WERI-Rb-1 (cell line): ENCODE results near the gene AOC1.
A peak's percentile ranks its signal among the peaks of the same experiment; 100 is the strongest.

Experiments
- DNase-seq: peaks from one replicate; pipeline ENCODE4 v3.0.0-alpha.2; 2020
- H3K27ac ChIP-seq: fragments of 250-450 bp; sonication (Bioruptor Pico); 2 replicates; pipeline ENCODE4 v1.5.1; 2020; ENCODE audit warnings: mild to moderate bottlenecking, moderate library complexity
- H3K27me3 ChIP-seq: fragments of 250-450 bp; sonication (Bioruptor Pico); 2 replicates; pipeline ENCODE4 v1.5.1; 2021; ENCODE audit warnings: mild to moderate bottlenecking, low read depth, moderate library complexity; ENCODE audit not compliant: insufficient read depth, severe bottlenecking
- H3K36me3 ChIP-seq: fragments of 250-450 bp; sonication (Bioruptor Pico); 2 replicates; pipeline ENCODE4 v1.5.1; 2020; ENCODE audit warnings: mild to moderate bottlenecking, moderate library complexity
- H3K4me3 ChIP-seq: 2 replicates; pipeline ENCODE4 v1.5.1; 2011; ENCODE audit warnings: low read depth, mild to moderate bottlenecking, control low read depth, low read length
- H3K9me3 ChIP-seq: fragments of 250-450 bp; sonication (Bioruptor Pico); 2 replicates; pipeline ENCODE4 v1.5.1; 2021; ENCODE audit warnings: mild to moderate bottlenecking, moderate library complexity; ENCODE audit not compliant: severe bottlenecking
- TF ChIP-seq, protein P1 (sequence below): IDR thresholded peaks from 2 replicates; pipeline ENCODE4 v1.5.1; 2011; ENCODE audit warnings: low read depth, mild to moderate bottlenecking, control low read depth, inconsistent platforms, low read length

The AOC1 gene, protein sequence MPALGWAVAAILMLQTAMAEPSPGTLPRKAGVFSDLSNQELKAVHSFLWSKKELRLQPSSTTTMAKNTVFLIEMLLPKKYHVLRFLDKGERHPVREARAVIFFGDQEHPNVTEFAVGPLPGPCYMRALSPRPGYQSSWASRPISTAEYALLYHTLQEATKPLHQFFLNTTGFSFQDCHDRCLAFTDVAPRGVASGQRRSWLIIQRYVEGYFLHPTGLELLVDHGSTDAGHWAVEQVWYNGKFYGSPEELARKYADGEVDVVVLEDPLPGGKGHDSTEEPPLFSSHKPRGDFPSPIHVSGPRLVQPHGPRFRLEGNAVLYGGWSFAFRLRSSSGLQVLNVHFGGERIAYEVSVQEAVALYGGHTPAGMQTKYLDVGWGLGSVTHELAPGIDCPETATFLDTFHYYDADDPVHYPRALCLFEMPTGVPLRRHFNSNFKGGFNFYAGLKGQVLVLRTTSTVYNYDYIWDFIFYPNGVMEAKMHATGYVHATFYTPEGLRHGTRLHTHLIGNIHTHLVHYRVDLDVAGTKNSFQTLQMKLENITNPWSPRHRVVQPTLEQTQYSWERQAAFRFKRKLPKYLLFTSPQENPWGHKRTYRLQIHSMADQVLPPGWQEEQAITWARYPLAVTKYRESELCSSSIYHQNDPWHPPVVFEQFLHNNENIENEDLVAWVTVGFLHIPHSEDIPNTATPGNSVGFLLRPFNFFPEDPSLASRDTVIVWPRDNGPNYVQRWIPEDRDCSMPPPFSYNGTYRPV

DNA sequence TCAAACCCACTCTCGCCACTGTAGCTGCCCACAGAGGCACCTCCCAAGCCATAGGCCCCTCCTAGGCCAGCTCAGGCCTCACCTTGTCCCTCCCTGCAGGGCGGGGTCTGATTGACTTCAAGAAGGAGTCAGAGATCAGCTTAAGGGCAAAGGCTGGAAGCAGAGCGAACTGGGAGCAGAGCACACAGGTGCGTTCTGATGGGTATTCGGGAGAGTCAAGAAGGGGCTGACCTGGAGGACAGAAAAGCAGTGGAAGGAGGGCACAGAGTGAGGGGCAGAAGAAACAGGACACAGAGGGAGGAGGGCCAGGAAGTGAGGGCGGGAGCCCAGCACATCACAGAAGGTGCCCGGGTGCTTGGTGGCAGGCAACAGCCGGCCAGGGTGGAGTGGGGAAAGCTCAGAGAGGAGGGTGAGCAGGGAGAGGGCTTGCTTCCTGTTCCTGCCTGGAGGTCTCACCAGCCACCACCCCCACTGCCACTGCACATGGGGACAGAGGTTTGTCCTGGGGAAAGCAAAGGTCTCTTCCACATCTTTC is at the start of gene AOC1:
TSS of gene AOC1 (plus strand) at position 147 of the 535 bp plus-strand sequence. CDS start 3,954 bp downstream, outside the sequence.
- no peaks in the 10 kb centered on the region for H3K36me3 ChIP-seq
- no peak within 1 kb of the TSS for H3K4me3 ChIP-seq
- no peaks in the 10 kb centered on the region for H3K27me3 ChIP-seq
- TF ChIP-seq, protein P1, sequence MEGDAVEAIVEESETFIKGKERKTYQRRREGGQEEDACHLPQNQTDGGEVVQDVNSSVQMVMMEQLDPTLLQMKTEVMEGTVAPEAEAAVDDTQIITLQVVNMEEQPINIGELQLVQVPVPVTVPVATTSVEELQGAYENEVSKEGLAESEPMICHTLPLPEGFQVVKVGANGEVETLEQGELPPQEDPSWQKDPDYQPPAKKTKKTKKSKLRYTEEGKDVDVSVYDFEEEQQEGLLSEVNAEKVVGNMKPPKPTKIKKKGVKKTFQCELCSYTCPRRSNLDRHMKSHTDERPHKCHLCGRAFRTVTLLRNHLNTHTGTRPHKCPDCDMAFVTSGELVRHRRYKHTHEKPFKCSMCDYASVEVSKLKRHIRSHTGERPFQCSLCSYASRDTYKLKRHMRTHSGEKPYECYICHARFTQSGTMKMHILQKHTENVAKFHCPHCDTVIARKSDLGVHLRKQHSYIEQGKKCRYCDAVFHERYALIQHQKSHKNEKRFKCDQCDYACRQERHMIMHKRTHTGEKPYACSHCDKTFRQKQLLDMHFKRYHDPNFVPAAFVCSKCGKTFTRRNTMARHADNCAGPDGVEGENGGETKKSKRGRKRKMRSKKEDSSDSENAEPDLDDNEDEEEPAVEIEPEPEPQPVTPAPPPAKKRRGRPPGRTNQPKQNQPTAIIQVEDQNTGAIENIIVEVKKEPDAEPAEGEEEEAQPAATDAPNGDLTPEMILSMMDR, result no peak
- H3K27ac ChIP-seq, result no peak within 1 kb of the TSS
- DNase-seq, result peak; percentile 29
- H3K9me3 ChIP-seq, result no peaks in the 10 kb centered on the region

DNA sequence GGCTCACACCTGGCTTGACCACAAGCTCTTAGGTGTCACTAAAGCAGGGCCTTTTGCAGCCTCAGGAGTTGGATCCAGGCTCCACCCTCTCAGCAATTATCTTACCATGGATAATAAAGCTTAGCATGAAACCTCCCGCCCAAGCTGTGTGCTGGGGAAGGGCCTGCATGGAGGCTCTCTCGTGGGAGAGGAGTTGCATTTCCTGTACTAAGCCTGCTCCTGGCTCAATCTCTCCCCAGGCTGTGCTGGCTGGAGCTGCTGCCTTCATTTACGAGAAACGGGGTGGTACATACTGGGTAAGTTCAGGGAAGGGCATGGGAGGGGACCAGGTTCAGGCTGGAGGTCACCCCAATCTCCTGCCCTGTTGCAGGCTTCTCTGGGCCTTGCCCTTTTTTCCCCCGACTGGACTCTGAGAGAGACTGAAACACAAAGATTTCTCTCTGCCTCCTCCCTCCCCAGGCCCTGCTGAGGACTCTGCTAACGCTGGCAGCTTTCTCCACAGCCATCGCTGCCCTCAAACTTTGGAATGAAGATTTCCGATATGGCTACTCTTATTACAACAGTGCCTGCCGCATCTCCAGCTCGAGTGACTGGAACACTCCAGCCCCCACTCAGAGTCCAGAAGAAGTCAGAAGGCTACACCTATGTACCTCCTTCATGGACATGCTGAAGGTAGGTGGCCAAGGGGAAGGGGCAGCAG is 49.0 kb upstream of the AOC1 start:
- TF ChIP-seq, protein P1, result no peak
- peaks cover 5% of the 10 kb centered on the region for H3K9me3 ChIP-seq
- H3K27me3 ChIP-seq, result no peaks in the 10 kb centered on the region

DNA sequence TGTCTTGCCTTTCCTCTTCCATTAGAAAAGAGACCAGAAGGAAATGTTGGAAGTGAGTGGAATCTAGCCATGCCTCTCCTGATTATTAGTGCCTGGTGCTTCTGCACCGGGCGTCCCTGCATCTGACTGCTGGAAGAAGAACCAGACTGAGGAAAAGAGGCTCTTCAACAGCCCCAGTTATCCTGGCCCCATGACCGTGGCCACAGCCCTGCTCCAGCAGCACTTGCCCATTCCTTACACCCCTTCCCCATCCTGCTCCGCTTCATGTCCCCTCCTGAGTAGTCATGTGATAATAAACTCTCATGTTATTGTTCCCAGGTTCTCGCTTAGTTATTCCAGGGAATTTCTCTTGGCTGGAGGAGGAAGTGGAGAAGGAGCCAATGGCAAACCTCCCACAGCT is 47.5 kb upstream of the AOC1 start:
- Histone ChIP-seq H3K9me3 (peaks cover 5% of the 10 kb centered on the region), H3K27ac (no peak overlapping the region), H3K36me3 (no peaks in the 10 kb centered on the region), H3K27me3 (no peaks in the 10 kb centered on the region), H3K4me3 (no peak overlapping the region)
- DNase-seq, result no peak
- TF ChIP-seq, protein P1, result no peak

More for the DNA sequence above, 49.0 kb upstream of the AOC1 start:
- Histone ChIP-seq H3K4me3 (no peak overlapping the region), H3K27ac (peak overlapping the region; percentile 85), H3K36me3 (0 out of 2 replicates have a peak, but pooled peaks cover 2% of the 10 kb centered on the region)
- peak; percentile 66 for DNase-seq

DNA sequence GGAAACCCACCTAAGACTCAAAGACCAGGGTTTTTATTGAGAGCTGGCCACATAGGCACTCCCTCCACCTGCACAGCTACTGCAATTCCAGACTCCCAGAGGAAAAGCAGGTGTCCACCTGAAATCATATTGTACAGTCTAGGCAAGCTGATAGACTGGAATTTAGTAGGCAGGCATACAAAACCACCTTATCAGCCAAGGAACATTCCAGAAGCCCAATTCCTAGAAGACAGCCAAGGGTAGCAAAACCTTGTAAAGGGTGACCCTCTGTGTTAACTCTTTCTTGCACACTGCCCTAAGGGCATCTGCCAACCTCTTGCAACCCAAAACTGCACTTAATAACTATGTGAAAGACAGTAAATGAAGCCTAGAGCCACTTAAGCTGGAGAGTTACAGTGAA is 46.5 kb upstream of the AOC1 start:
- DNase-seq, result no peak
- peaks cover 5% of the 10 kb centered on the region for H3K9me3 ChIP-seq
- TF ChIP-seq, protein P1, result no peak
- H3K27ac ChIP-seq, result no peak overlapping the region
- no peak overlapping the region for H3K4me3 ChIP-seq
- no peaks in the 10 kb centered on the region for H3K27me3 ChIP-seq
- no peaks in the 10 kb centered on the region for H3K36me3 ChIP-seq

DNA sequence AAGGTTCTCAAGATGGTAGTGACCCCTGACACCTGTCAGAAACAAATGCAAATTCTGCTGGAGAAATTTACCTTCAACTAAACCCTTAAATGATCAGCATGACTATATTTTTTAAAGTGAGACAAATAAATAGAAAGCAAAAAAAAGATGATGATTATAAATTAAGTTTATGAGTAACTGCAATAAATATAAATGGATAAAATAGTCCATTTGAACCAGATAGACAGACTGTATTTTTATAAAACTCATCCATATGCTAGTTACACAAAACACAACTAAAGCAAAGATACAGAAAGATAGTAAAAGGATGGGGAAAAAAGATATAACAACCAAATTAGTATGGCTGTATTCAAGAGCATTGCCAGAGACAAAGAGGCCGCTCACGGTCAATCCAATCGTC is 45.9 kb upstream of the AOC1 start:
- Histone ChIP-seq H3K27ac (no peak overlapping the region), H3K4me3 (no peak overlapping the region), H3K27me3 (no peaks in the 10 kb centered on the region), H3K9me3 (peaks cover 5% of the 10 kb centered on the region), H3K36me3 (no peaks in the 10 kb centered on the region)
- no peak for DNase-seq
- TF ChIP-seq, protein P1, result no peak
